Mammary epithelial cell (primary cell): ENCODE data around the gene ARSG.
"Not testable (repeated sequence)": the region's sequence is repeated elsewhere in the genome, so short reads cannot be mapped to it uniquely, and the experiment has no call there.

Experiments
- EZH2 ChIP-seq: IDR thresholded peaks from 2 replicates; pipeline ENCODE4 v1.6.1; 2012; ENCODE audit warnings: low read length, inconsistent platforms, borderline replicate concordance
- TF ChIP-seq, protein P1 (sequence below), 2 donors: IDR thresholded peaks in 1 of 2; conservative IDR thresholded peaks in 1 of 2; 2 replicates each; pipeline ENCODE4 v1.5.1; 2011 to 2012; ENCODE audit warnings: inconsistent platforms in 2 of 2, low read length in 2 of 2, mild to moderate bottlenecking in 2 of 2, control low read depth in 1 of 2, low read depth in 1 of 2; ENCODE audit not compliant: insufficient read depth in 1 of 2; ENCODE audit errors: extremely low read depth in 1 of 2

GRCh38 chr17:68354311-68354710 lies 63.0 kb downstream of the ARSG start:
- TF ChIP-seq, protein P1, sequence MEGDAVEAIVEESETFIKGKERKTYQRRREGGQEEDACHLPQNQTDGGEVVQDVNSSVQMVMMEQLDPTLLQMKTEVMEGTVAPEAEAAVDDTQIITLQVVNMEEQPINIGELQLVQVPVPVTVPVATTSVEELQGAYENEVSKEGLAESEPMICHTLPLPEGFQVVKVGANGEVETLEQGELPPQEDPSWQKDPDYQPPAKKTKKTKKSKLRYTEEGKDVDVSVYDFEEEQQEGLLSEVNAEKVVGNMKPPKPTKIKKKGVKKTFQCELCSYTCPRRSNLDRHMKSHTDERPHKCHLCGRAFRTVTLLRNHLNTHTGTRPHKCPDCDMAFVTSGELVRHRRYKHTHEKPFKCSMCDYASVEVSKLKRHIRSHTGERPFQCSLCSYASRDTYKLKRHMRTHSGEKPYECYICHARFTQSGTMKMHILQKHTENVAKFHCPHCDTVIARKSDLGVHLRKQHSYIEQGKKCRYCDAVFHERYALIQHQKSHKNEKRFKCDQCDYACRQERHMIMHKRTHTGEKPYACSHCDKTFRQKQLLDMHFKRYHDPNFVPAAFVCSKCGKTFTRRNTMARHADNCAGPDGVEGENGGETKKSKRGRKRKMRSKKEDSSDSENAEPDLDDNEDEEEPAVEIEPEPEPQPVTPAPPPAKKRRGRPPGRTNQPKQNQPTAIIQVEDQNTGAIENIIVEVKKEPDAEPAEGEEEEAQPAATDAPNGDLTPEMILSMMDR (conservative IDR thresholded peaks at IDR 0.05 in 1 of 2, IDR thresholded peaks at IDR 0.05 in 1 of 2; ENCODE audit: extremely low read depth in 1 of 2, insufficient read depth in 1 of 2, low read depth in 1 of 2, low read length in 2 of 2), result not testable (repeated sequence)
- TF ChIP-seq EZH2, result not testable (repeated sequence)
